Measurements from ENCODE around the gene RRP1B. TPM values are rescaled to one million over a fixed set of nuclear protein-coding genes. Genes with fewer than 3 reads are reported as not detected.

RRP1B gene
- total and polyA plus RNA-seq, 2 of the 13 experiments (the other 11 are each of a cell fraction or from before 2014, with no cell fraction given) = 16.3 to 46.2 TPM

DNA sequence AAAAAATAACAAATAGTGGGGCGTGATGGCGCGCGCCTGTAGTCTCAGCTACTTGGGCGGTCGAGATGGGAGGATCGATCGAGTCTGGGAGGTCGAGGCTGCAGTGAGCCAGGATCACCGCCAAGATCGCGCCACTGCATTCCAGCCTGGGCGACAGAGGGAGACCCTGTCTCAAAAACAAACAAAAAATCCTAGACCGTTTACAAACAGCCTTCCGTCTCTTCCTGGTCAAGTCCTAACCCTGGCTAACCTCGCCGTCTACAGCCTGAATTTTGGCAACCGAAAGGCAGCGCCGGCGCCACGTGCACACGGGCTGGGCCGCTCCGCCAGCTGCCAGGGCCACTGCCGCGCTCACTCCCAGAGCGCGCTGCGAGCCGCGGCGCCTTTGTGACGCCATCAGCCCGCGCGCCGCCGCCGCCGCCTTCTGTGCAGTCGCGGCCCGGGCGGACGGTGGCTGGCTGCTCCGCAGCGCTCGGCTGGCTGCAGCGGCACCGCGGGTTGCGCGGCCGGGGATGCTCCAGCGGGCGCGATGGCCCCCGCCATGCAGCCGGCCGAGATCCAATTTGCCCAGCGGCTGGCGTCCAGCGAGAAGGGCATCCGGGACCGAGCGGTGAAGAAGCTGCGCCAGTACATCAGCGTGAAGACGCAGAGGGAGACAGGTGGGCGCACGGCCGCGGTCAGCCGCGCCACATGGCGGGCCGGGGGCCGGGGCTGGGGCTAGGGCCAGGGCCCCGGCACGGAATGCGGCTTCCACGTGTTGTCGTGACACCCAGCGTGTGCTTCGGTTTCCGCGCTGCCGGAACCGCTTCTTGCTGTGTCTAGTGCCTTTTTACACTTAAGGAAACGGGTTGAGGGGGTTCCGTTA, at the start of gene RRP1B, which contains the start of gene HSF2BP (continued):
- TF ChIP-seq, protein P1, sequence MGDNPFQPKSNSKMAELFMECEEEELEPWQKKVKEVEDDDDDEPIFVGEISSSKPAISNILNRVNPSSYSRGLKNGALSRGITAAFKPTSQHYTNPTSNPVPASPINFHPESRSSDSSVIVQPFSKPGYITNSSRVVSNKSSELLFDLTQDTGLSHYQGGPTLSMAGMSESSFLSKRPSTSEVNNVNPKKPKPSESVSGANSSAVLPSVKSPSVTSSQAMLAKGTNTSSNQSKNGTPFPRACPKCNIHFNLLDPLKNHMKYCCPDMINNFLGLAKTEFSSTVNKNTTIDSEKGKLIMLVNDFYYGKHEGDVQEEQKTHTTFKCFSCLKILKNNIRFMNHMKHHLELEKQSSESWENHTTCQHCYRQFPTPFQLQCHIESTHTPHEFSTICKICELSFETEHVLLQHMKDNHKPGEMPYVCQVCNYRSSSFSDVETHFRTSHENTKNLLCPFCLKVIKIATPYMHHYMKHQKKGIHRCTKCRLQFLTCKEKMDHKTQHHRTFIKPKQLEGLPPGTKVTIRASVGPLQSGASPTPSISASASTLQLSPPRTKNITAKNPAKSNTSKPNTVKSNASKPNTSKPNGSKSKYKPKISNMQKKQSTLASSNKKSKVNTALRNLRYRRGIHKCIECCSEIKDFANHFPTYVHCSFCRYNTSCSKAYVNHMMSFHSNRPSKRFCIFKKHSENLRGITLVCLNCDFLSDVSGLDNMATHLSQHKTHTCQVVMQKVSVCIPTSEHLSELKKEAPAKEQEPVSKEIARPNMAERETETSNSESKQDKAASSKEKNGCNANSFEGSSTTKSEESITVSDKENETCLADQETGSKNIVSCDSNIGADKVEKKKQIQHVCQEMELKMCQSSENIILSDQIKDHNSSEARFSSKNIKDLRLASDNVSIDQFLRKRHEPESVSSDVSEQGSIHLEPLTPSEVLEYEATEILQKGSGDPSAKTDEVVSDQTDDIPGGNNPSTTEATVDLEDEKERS (CRISPR knock-in tag; IDR thresholded peaks at IDR 0.05) = peak; percentile 57; the same call in 1 of the 2 replicates
- TF ChIP-seq BHLHE40 (IDR thresholded peaks at IDR 0.05; ENCODE audit: low read length) = peak; percentile 71
- TF ChIP-seq MED8 (CRISPR knock-in tag; IDR thresholded peaks at IDR 0.05; ENCODE audit: insufficient replicate concordance) = peak; percentile 81
- TF ChIP-seq, protein P2, sequence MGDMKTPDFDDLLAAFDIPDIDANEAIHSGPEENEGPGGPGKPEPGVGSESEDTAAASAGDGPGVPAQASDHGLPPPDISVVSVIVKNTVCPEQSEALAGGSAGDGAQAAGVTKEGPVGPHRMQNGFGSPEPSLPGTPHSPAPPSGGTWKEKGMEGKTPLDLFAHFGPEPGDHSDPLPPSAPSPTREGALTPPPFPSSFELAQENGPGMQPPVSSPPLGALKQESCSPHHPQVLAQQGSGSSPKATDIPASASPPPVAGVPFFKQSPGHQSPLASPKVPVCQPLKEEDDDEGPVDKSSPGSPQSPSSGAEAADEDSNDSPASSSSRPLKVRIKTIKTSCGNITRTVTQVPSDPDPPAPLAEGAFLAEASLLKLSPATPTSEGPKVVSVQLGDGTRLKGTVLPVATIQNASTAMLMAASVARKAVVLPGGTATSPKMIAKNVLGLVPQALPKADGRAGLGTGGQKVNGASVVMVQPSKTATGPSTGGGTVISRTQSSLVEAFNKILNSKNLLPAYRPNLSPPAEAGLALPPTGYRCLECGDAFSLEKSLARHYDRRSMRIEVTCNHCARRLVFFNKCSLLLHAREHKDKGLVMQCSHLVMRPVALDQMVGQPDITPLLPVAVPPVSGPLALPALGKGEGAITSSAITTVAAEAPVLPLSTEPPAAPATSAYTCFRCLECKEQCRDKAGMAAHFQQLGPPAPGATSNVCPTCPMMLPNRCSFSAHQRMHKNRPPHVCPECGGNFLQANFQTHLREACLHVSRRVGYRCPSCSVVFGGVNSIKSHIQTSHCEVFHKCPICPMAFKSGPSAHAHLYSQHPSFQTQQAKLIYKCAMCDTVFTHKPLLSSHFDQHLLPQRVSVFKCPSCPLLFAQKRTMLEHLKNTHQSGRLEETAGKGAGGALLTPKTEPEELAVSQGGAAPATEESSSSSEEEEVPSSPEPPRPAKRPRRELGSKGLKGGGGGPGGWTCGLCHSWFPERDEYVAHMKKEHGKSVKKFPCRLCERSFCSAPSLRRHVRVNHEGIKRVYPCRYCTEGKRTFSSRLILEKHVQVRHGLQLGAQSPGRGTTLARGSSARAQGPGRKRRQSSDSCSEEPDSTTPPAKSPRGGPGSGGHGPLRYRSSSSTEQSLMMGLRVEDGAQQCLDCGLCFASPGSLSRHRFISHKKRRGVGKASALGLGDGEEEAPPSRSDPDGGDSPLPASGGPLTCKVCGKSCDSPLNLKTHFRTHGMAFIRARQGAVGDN (CRISPR knock-in tag; IDR thresholded peaks at IDR 0.05) = peak; percentile 99
- TF ChIP-seq PHF21A (CRISPR knock-in tag; IDR thresholded peaks at IDR 0.05) = peak; percentile 74
- no peak for TF ChIP-seq ZNF136 (CRISPR knock-in tag; IDR thresholded peaks at IDR 0.05; ENCODE audit: low read depth)
- peak; percentile 90 to 91 for TF ChIP-seq POLR2A (IDR thresholded peaks at IDR 0.05; ENCODE audit: insufficient read depth in 1 of 2, low read depth in 2 of 2, low read length in 2 of 2)
- peak; percentile 77 for TF ChIP-seq CBX1 (IDR thresholded peaks at IDR 0.05; ENCODE audit: low read depth)
- TF ChIP-seq, protein P3, sequence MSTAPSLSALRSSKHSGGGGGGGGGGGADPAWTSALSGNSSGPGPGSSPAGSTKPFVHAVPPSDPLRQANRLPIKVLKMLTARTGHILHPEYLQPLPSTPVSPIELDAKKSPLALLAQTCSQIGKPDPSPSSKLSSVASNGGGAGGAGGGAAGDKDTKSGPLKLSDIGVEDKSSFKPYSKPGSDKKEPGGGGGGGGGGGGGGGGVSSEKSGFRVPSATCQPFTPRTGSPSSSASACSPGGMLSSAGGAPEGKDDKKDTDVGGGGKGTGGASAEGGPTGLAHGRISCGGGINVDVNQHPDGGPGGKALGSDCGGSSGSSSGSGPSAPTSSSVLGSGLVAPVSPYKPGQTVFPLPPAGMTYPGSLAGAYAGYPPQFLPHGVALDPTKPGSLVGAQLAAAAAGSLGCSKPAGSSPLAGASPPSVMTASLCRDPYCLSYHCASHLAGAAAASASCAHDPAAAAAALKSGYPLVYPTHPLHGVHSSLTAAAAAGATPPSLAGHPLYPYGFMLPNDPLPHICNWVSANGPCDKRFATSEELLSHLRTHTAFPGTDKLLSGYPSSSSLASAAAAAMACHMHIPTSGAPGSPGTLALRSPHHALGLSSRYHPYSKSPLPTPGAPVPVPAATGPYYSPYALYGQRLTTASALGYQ (CRISPR knock-in tag; IDR thresholded peaks at IDR 0.05) = peak; percentile 83; the same call in 1 of the 2 replicates
- no peak for TF ChIP-seq SNAPC2 (CRISPR knock-in tag; IDR thresholded peaks at IDR 0.05)
- TF ChIP-seq KLF12 (CRISPR knock-in tag; IDR thresholded peaks at IDR 0.05; ENCODE audit: borderline replicate concordance) = peak; percentile 95
- no peak for TF ChIP-seq NCOA1 (CRISPR knock-in tag; IDR thresholded peaks at IDR 0.05)
- no peak for TF ChIP-seq PLRG1 (conservative IDR thresholded peaks at IDR 0.05)
- no peak for TF ChIP-seq NR2F2 (IDR thresholded peaks at IDR 0.05; ENCODE audit: borderline replicate concordance, low read depth)
- peak; percentile 84 for TF ChIP-seq TGIF2 (CRISPR knock-in tag; IDR thresholded peaks at IDR 0.05)
- peak; percentile 79 for TF ChIP-seq MYNN (CRISPR knock-in tag; IDR thresholded peaks at IDR 0.05; ENCODE audit: low read depth)
- TF ChIP-seq, protein P4, sequence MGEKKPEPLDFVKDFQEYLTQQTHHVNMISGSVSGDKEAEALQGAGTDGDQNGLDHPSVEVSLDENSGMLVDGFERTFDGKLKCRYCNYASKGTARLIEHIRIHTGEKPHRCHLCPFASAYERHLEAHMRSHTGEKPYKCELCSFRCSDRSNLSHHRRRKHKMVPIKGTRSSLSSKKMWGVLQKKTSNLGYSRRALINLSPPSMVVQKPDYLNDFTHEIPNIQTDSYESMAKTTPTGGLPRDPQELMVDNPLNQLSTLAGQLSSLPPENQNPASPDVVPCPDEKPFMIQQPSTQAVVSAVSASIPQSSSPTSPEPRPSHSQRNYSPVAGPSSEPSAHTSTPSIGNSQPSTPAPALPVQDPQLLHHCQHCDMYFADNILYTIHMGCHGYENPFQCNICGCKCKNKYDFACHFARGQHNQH (CRISPR knock-in tag; IDR thresholded peaks at IDR 0.05) = peak; percentile 41; the same call in 1 of the 2 replicates
- TF ChIP-seq ZBTB7A (CRISPR knock-in tag; IDR thresholded peaks at IDR 0.05) = peak; percentile 77; the same call in 1 of the 2 replicates
- no peak for TF ChIP-seq MBNL3 (CRISPR knock-in tag; conservative IDR thresholded peaks at IDR 0.05)
- TF ChIP-seq PHB2 (IDR thresholded peaks at IDR 0.05; ENCODE audit: partially characterized antibody) = no peak
